OCI-LY7 (cell line): Measurements from ENCODE around the gene ZNF98. TPM values are rescaled to one million over a fixed set of nuclear protein-coding genes. Genes with fewer than 3 reads are reported as not detected.

Experiments
- BruUV-seq: library from RNA; stranded (reverse); fragments of 400-500 nt; replicated peaks from 2 replicates; lab custom pipeline; 2021; lab: Mats Ljungman, UMichigan
- CTCF ChIA-PET: fragments of 300-600 bp; sonication (Branson Sonifier 250); formaldehyde crosslinking; loops from one replicate; lab custom pipeline; 2022; ENCODE audit warnings: antibody characterized with exemption; ENCODE audit not compliant: unreplicated experiment; lab: Charles Lee
- POLR2A ChIA-PET: fragments of 300-600 bp; sonication (Branson Sonifier 250); formaldehyde crosslinking; loops from one replicate; lab custom pipeline; 2022; ENCODE audit warnings: antibody characterized with exemption; lab: Charles Lee
- DNase-seq: peaks from one replicate; pipeline ENCODE4 v3.0.0-alpha.2; 2015; ENCODE audit warnings: low spot score
- H2AFZ ChIP-seq: fragments of 200-600 bp; sonication (generic), shearing (Covaris generic); 2 replicates; pipeline ENCODE4 v1.6.1; 2014; ENCODE audit warnings: mild to moderate bottlenecking, antibody characterized with exemption, low read length, moderate library complexity
- H3K27ac ChIP-seq: fragments of 200-600 bp; sonication (generic); 2 replicates; pipeline ENCODE4 v1.5.1; 2014; ENCODE audit warnings: mixed run types, low read depth, mild to moderate bottlenecking, moderate library complexity, low read length, inconsistent platforms; ENCODE audit not compliant: poor library complexity, severe bottlenecking
- H3K36me3 ChIP-seq: fragments of 200-600 bp; sonication (generic); 2 replicates; pipeline ENCODE4 v1.6.1; 2014; ENCODE audit warnings: mild to moderate bottlenecking, antibody characterized with exemption, low read length, moderate library complexity, mixed read lengths; ENCODE audit not compliant: insufficient read depth
- H3K4me1 ChIP-seq: fragments of 200-600 bp; sonication (generic); 2 replicates; pipeline ENCODE4 v1.5.1; 2014; ENCODE audit warnings: mild to moderate bottlenecking, low read length; ENCODE audit not compliant: insufficient read depth, poor library complexity, severe bottlenecking
- H3K4me2 ChIP-seq: fragments of 200-600 bp; sonication (generic); 2 replicates; pipeline ENCODE4 v1.6.1; 2014; ENCODE audit warnings: mild to moderate bottlenecking, low read length
- H3K4me3 ChIP-seq: fragments of 200-600 bp; sonication (generic); 2 replicates; pipeline ENCODE4 v1.5.1; 2014; ENCODE audit warnings: mild to moderate bottlenecking, low read depth, low read length; ENCODE audit not compliant: poor library complexity, severe bottlenecking
- H3K79me2 ChIP-seq: fragments of 200-600 bp; sonication (generic); 2 replicates; pipeline ENCODE4 v1.6.1; 2016; ENCODE audit warnings: low read depth, mild to moderate bottlenecking, low read length, moderate library complexity, mixed read lengths; ENCODE audit not compliant: insufficient read depth
- H3K9me2 ChIP-seq: fragments of 200-600 bp; sonication (generic); 2 replicates; pipeline ENCODE4 v1.6.1; 2016; ENCODE audit warnings: mild to moderate bottlenecking, low read length, mixed read lengths; ENCODE audit not compliant: insufficient read depth
- H3K9me3 ChIP-seq: fragments of 200-600 bp; sonication (generic); 2 replicates; pipeline ENCODE4 v1.6.1; 2014; ENCODE audit warnings: mild to moderate bottlenecking, mixed run types, low read length, mixed read lengths
- H4K20me1 ChIP-seq: fragments of 200-600 bp; sonication (generic); 2 replicates; pipeline ENCODE4 v1.6.1; 2014; ENCODE audit warnings: mild to moderate bottlenecking, antibody characterized with exemption, low read length, moderate library complexity, mixed read lengths; ENCODE audit not compliant: insufficient read depth
- CTCF ChIP-seq: fragments of 200-600 bp; sonication (generic); conservative IDR thresholded peaks from 2 replicates; pipeline ENCODE4 v1.5.1; 2014; ENCODE audit warnings: mild to moderate bottlenecking, antibody characterized with exemption, low read length, moderate library complexity, mixed read lengths
- EZH2phosphoT487 ChIP-seq: fragments of 200-600 bp; sonication (generic); IDR thresholded peaks from 2 replicates; pipeline ENCODE4 v1.6.1; 2018; ENCODE audit warnings: low read depth, borderline replicate concordance, mild to moderate bottlenecking, mixed run types, antibody characterized with exemption, low read length, moderate library complexity, mixed read lengths
- intact Hi-C: fragments of 100-400 bp; cut with micrococcal nuclease; formaldehyde crosslinking; loops from one replicate; pipeline ENCODE4 v1.10.0; 2022; ENCODE audit not compliant: unreplicated experiment
- total RNA-seq, 2 experiments: library from RNA; depleted of rRNA in 1 of 2; stranded (reverse); fragments of >200 nt in 1 of 2; shearing (Covaris generic) in 1 of 2; gene quantifications; 2 replicates each; pipeline ENCODE4 v1.2.3, GENCODE V29; 2014 to 2022

ZNF98 gene
- total RNA-seq, 2 experiments from 2014 or later: not detected

GRCh38 chr19:22427960-22428913 is 6.1 kb upstream of the ZNF98 start:
- 0 out of 2 replicates have a peak, but pooled peaks cover 5% of the 10 kb centered on the region for H3K9me3 ChIP-seq
- intact Hi-C loops: no loop called here
- no peak overlapping the region for H3K4me3 ChIP-seq
- H3K9me2 ChIP-seq: no peaks in the 10 kb centered on the region
- H2AFZ ChIP-seq: no peak overlapping the region
- TF ChIP-seq EZH2phosphoT487 (no peak), CTCF (no peak)
- H4K20me1 ChIP-seq: no peaks in the 10 kb centered on the region
- no peak overlapping the region for H3K27ac ChIP-seq
- no peaks in the 10 kb centered on the region for H3K4me1 ChIP-seq
- no peak overlapping the region for H3K4me2 ChIP-seq
- no peaks in the 10 kb centered on the region for H3K36me3 ChIP-seq
- no peaks in the 10 kb centered on the region for H3K79me2 ChIP-seq
- ChIA-PET POLR2A (interaction anchor here (0.6 to 0.7 kb wide), 2 partner anchors 57 to 208 kb away, joined by 3 read pairs; no protein-coding TSS in a partner anchor), CTCF (no interaction called here)
- BruUV-seq: no TSS peak
- DNase-seq: no peak

GRCh38 chr19:22427547-22427946 is 5.4 kb upstream of the ZNF98 start:
- H3K9me3 ChIP-seq: 0 out of 2 replicates have a peak, but pooled peaks cover 5% of the 10 kb centered on the region
- ChIA-PET POLR2A (no interaction called here), CTCF (no interaction called here)

More at GRCh38 chr19:22427547-22427946, 5.4 kb upstream of the ZNF98 start:
- H4K20me1 ChIP-seq: no peaks in the 10 kb centered on the region
- H3K9me2 ChIP-seq: no peaks in the 10 kb centered on the region
- no peaks in the 10 kb centered on the region for H3K79me2 ChIP-seq
- intact Hi-C loops: no loop called here
- no peak for DNase-seq
- H3K4me3 ChIP-seq: no peak overlapping the region
- TF ChIP-seq CTCF: no peak
- no peak for TF ChIP-seq EZH2phosphoT487
- no peak overlapping the region for H2AFZ ChIP-seq
- no peaks in the 10 kb centered on the region for H3K36me3 ChIP-seq
- H3K27ac ChIP-seq: no peak overlapping the region
- H3K4me2 ChIP-seq: no peak overlapping the region
- BruUV-seq: no TSS peak
- no peaks in the 10 kb centered on the region for H3K4me1 ChIP-seq
